ENCODE results near the gene AJM1.

AJM1 gene

DNA sequence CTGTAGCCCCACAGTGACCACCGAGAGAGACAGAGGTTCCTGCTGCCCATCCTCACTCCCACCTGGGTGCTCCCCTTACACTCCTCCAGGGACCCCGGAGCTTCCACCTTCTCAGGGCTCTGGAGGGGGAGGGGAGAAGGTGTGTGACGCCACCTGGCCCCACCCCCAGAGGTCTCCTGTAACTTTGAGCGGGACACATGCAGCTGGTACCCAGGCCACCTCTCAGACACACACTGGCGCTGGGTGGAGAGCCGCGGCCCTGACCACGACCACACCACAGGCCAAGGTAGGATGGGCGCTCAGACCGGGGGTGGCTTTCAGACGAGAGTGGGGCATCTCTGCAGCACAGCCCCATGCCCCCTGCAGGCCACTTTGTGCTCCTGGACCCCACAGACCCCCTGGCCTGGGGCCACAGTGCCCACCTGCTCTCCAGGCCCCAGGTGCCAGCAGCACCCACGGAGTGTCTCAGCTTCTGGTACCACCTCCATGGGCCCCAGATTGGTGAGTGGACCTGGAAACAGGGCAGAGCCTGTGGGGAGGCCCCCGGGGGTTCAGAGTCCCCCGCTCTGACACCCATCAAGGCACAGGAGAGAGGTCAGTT lies 14.4 kb downstream of the AJM1 start:
- DNase-seq (ENCODE audit: low spot score) (no peak), ATAC-seq (ENCODE audit: low read depth) (no peak)
- TF ChIP-seq, protein P1, sequence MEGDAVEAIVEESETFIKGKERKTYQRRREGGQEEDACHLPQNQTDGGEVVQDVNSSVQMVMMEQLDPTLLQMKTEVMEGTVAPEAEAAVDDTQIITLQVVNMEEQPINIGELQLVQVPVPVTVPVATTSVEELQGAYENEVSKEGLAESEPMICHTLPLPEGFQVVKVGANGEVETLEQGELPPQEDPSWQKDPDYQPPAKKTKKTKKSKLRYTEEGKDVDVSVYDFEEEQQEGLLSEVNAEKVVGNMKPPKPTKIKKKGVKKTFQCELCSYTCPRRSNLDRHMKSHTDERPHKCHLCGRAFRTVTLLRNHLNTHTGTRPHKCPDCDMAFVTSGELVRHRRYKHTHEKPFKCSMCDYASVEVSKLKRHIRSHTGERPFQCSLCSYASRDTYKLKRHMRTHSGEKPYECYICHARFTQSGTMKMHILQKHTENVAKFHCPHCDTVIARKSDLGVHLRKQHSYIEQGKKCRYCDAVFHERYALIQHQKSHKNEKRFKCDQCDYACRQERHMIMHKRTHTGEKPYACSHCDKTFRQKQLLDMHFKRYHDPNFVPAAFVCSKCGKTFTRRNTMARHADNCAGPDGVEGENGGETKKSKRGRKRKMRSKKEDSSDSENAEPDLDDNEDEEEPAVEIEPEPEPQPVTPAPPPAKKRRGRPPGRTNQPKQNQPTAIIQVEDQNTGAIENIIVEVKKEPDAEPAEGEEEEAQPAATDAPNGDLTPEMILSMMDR (IDR thresholded peaks at IDR 0.05; ENCODE audit: poor library complexity, severe bottlenecking) = no peak
- Histone ChIP-seq H3K27ac (ENCODE audit: poor library complexity, severe bottlenecking) (no peak overlapping the region), H3K27me3 (ENCODE audit: insufficient read depth, poor library complexity, severe bottlenecking) (no peaks in the 10 kb centered on the region), H3K4me1 (ENCODE audit: insufficient read depth, poor library complexity, severe bottlenecking) (no peaks in the 10 kb centered on the region), H3K4me3 (ENCODE audit: severe bottlenecking) (no peak overlapping the region), H3K9me3 (ENCODE audit: severe bottlenecking) (no peaks in the 10 kb centered on the region), H3K36me3 (ENCODE audit: low read depth) (no peaks in the 10 kb centered on the region)

DNA sequence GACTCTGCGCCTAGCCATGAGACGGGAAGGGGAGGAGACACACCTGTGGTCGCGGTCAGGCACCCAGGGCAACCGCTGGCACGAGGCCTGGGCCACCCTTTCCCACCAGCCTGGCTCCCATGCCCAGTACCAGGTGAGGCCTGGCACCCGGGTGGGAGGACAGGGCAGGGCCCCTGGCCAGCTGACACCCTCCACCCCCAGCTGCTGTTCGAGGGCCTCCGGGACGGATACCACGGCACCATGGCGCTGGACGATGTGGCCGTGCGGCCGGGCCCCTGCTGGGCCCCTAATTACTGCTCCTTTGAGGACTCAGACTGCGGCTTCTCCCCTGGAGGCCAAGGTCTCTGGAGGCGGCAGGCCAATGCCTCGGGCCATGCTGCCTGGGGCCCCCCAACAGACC lies 14.9 kb downstream of the AJM1 start:
- H3K4me3 ChIP-seq (ENCODE audit: severe bottlenecking) = no peak overlapping the region

DNA sequence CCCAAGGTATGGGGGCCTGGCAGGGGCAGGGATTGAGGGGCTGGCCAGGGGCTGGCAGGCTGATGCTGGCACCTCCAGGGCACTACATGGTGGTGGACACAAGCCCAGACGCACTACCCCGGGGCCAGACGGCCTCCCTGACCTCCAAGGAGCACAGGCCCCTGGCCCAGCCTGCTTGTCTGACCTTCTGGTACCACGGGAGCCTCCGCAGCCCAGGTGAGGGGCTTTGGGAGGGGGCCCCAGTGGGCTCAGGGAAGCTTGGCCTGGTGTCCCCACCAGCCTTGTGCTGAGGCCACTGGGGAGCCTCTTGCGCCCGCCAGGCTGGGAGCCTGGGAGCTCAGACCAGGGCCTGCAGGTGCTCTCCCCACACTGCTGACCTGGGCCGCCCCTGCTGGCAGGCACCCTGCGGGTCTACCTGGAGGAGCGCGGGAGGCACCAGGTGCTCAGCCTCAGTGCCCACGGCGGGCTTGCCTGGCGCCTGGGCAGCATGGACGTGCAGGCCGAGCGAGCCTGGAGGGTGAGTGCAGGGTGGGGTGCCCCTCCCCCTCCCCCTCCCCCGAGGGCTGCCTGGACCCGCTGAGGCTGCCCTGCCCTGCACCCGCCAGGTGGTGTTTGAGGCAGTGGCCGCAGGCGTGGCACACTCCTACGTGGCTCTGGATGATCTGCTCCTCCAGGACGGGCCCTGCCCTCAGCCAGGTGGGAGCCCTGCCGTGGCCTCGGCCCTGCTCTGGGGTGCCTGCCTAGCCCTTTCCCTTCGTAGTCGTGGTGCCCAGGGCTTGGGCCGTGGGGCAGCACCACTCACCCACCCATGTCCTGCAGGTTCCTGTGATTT lies 15.5 kb downstream of the AJM1 start:
- TF ChIP-seq, protein P1 (IDR thresholded peaks at IDR 0.05; ENCODE audit: poor library complexity, severe bottlenecking) = no peak
- Histone ChIP-seq H3K27me3 (ENCODE audit: insufficient read depth, poor library complexity, severe bottlenecking) (no peaks in the 10 kb centered on the region), H3K27ac (ENCODE audit: poor library complexity, severe bottlenecking) (no peak overlapping the region), H3K4me1 (ENCODE audit: insufficient read depth, poor library complexity, severe bottlenecking) (no peaks in the 10 kb centered on the region), H3K9me3 (ENCODE audit: severe bottlenecking) (no peaks in the 10 kb centered on the region), H3K36me3 (ENCODE audit: low read depth) (peaks cover 10% of the 10 kb centered on the region), H3K4me3 (ENCODE audit: severe bottlenecking) (no peak overlapping the region)
- ATAC-seq (ENCODE audit: low read depth) (no peak), DNase-seq (ENCODE audit: low spot score) (no peak)

More for the DNA sequence above, 14.9 kb downstream of the AJM1 start:
- Histone ChIP-seq H3K36me3 (ENCODE audit: low read depth) (peaks cover 4% of the 10 kb centered on the region; the same call in 1 of the 2 replicates), H3K4me1 (ENCODE audit: insufficient read depth, poor library complexity, severe bottlenecking) (no peaks in the 10 kb centered on the region), H3K9me3 (ENCODE audit: severe bottlenecking) (no peaks in the 10 kb centered on the region), H3K27me3 (ENCODE audit: insufficient read depth, poor library complexity, severe bottlenecking) (no peaks in the 10 kb centered on the region), H3K27ac (ENCODE audit: poor library complexity, severe bottlenecking) (no peak overlapping the region)
- TF ChIP-seq, protein P1 (IDR thresholded peaks at IDR 0.05; ENCODE audit: poor library complexity, severe bottlenecking) = no peak
- no peak for DNase-seq (ENCODE audit: low spot score)
- no peak for ATAC-seq (ENCODE audit: low read depth)

DNA sequence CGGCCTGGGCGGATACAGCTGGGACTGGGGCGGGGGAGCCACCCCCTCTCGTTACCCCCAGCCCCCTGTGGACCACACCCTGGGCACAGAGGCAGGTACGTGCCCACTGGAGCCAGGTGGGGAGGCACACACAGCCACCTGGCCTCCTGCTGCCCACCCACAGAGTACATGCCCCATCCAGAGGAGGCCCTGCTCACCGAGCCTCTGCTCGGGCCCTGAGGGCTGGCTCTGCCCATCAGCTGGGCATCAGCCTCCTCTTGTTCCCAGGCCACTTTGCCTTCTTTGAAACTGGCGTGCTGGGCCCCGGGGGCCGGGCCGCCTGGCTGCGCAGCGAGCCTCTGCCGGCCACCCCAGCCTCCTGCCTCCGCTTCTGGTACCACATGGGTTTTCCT lies 16.2 kb downstream of the AJM1 start:
- ATAC-seq (ENCODE audit: low read depth) = no peak
- Histone ChIP-seq H3K9me3 (ENCODE audit: severe bottlenecking) (no peaks in the 10 kb centered on the region), H3K4me1 (ENCODE audit: insufficient read depth, poor library complexity, severe bottlenecking) (no peaks in the 10 kb centered on the region), H3K27me3 (ENCODE audit: insufficient read depth, poor library complexity, severe bottlenecking) (no peaks in the 10 kb centered on the region), H3K4me3 (ENCODE audit: severe bottlenecking) (no peak overlapping the region), H3K36me3 (ENCODE audit: low read depth) (peaks cover 17% of the 10 kb centered on the region), H3K27ac (ENCODE audit: poor library complexity, severe bottlenecking) (no peak overlapping the region)
- no peak for DNase-seq (ENCODE audit: low spot score)
- TF ChIP-seq, protein P1 (IDR thresholded peaks at IDR 0.05; ENCODE audit: poor library complexity, severe bottlenecking) = no peak
